ENCODE measurements around the gene YPEL5. TPM values are rescaled to one million over a fixed set of nuclear protein-coding genes. Genes with fewer than 3 reads are reported as not detected.
"Not testable (repeated sequence)": the region's sequence is repeated elsewhere in the genome, so short reads cannot be mapped to it uniquely, and the experiment has no call there.

Gene YPEL5
- total RNA-seq, 1 experiment from 2014 or later = 50.9 TPM

GRCh38 chr2:30110773-30111172 lies 36.0 kb upstream of the YPEL5 start:
- ChIA-PET CTCF (no interaction called here), POLR2A (no interaction called here)
- no peak for TF ChIP-seq CTCF (IDR thresholded peaks at IDR 0.05; ENCODE audit: insufficient read depth in 1 of 2, low read depth in 1 of 2, low read length in 1 of 2, severe bottlenecking in 1 of 2, unreplicated experiment in 1 of 2)
- Histone ChIP-seq H3K4me3 (ENCODE audit: low read depth, low read length) (no peak overlapping the region), H3K9me3 (no peaks in the 10 kb centered on the region), H3K36me3 (ENCODE audit: control insufficient read depth, insufficient read depth, low read length) (no peaks in the 10 kb centered on the region), H3K4me1 (no peaks in the 10 kb centered on the region), H3K27me3 (replicated peaks; ENCODE audit: control insufficient read depth, insufficient read depth, low read length) (no peaks in the 10 kb centered on the region)
- no peak for DNase-seq
- Mint-ChIP-seq H3K4me3 (ENCODE audit: unreplicated experiment) (no peak overlapping the region), H3K36me3 (ENCODE audit: insufficient read depth, unreplicated experiment) (no peaks in the 10 kb centered on the region), H3K4me1 (ENCODE audit: low read depth, unreplicated experiment) (no peaks in the 10 kb centered on the region), H3K27ac (ENCODE audit: unreplicated experiment) (no peak overlapping the region), H3K9me3 (ENCODE audit: unreplicated experiment) (no peaks in the 10 kb centered on the region), H3K27me3 (ENCODE audit: insufficient read depth, unreplicated experiment) (peaks cover 7% of the 10 kb centered on the region)
- intact Hi-C loops (cut with micrococcal nuclease; ENCODE audit: unreplicated experiment) = no loop called here
- no TSS peak for BruUV-seq (replicated peaks)

GRCh38 chr2:30111186-30111585 lies 35.6 kb upstream of the YPEL5 start:
- H3K9me3 Mint-ChIP-seq (ENCODE audit: unreplicated experiment); H3K4me3 Mint-ChIP-seq (ENCODE audit: unreplicated experiment); H3K9me3 ChIP-seq; DNase-seq; H3K4me1 Mint-ChIP-seq (ENCODE audit: low read depth, unreplicated experiment); CTCF ChIA-PET; H3K27ac Mint-ChIP-seq (ENCODE audit: unreplicated experiment); H3K27me3 Mint-ChIP-seq (ENCODE audit: insufficient read depth, unreplicated experiment); intact Hi-C loops (cut with micrococcal nuclease; ENCODE audit: unreplicated experiment); H3K36me3 ChIP-seq (ENCODE audit: control insufficient read depth, insufficient read depth, low read length); H3K36me3 Mint-ChIP-seq (ENCODE audit: insufficient read depth, unreplicated experiment); H3K4me3 ChIP-seq (ENCODE audit: low read depth, low read length); H3K4me1 ChIP-seq; BruUV-seq (replicated peaks); H3K27me3 ChIP-seq (replicated peaks; ENCODE audit: control insufficient read depth, insufficient read depth, low read length); POLR2A ChIA-PET: not testable (repeated sequence)

- Histone ChIP-seq H3K36me3 (ENCODE audit: control insufficient read depth, insufficient read depth, low read length) (no peaks in the 10 kb centered on the region), H3K27me3 (replicated peaks; ENCODE audit: control insufficient read depth, insufficient read depth, low read length) (no peaks in the 10 kb centered on the region), H3K4me1 (no peaks in the 10 kb centered on the region), H3K4me3 (ENCODE audit: low read depth, low read length) (no peak overlapping the region), H3K9me3 (no peaks in the 10 kb centered on the region)
- ChIA-PET CTCF (no interaction called here), POLR2A (no interaction called here)
- Mint-ChIP-seq H3K27ac (ENCODE audit: unreplicated experiment) (no peak overlapping the region), H3K4me3 (ENCODE audit: unreplicated experiment) (no peak overlapping the region), H3K27me3 (ENCODE audit: insufficient read depth, unreplicated experiment) (peaks cover 9% of the 10 kb centered on the region), H3K9me3 (ENCODE audit: unreplicated experiment) (no peaks in the 10 kb centered on the region), H3K36me3 (ENCODE audit: insufficient read depth, unreplicated experiment) (no peaks in the 10 kb centered on the region), H3K4me1 (ENCODE audit: low read depth, unreplicated experiment) (no peaks in the 10 kb centered on the region)
- DNase-seq = no peak
- TF ChIP-seq CTCF (IDR thresholded peaks at IDR 0.05; ENCODE audit: insufficient read depth in 1 of 2, low read depth in 1 of 2, low read length in 1 of 2, severe bottlenecking in 1 of 2, unreplicated experiment in 1 of 2) = no peak
- no TSS peak for BruUV-seq (replicated peaks)
- intact Hi-C loops (cut with micrococcal nuclease; ENCODE audit: unreplicated experiment) = no loop called here
Observed at GRCh38 chr2:30112561-30112960, 34.2 kb upstream of the YPEL5 start.

- no peaks in the 10 kb centered on the region for H3K36me3 ChIP-seq (ENCODE audit: control insufficient read depth, insufficient read depth, low read length)
- ChIA-PET POLR2A (no interaction called here), CTCF (no interaction called here)
- TF ChIP-seq CTCF (IDR thresholded peaks at IDR 0.05; ENCODE audit: insufficient read depth in 1 of 2, low read depth in 1 of 2, low read length in 1 of 2, severe bottlenecking in 1 of 2, unreplicated experiment in 1 of 2) = no peak
- Mint-ChIP-seq H3K36me3 (ENCODE audit: insufficient read depth, unreplicated experiment) (no peaks in the 10 kb centered on the region), H3K27me3 (ENCODE audit: insufficient read depth, unreplicated experiment) (peaks cover 12% of the 10 kb centered on the region), H3K4me1 (ENCODE audit: low read depth, unreplicated experiment) (no peaks in the 10 kb centered on the region), H3K9me3 (ENCODE audit: unreplicated experiment) (no peaks in the 10 kb centered on the region), H3K4me3 (ENCODE audit: unreplicated experiment) (no peak overlapping the region), H3K27ac (ENCODE audit: unreplicated experiment) (no peak overlapping the region)
- intact Hi-C loops (cut with micrococcal nuclease; ENCODE audit: unreplicated experiment) = no loop called here
- no peaks in the 10 kb centered on the region for H3K4me1 ChIP-seq
- no peak for DNase-seq
- no peaks in the 10 kb centered on the region for H3K27me3 ChIP-seq (replicated peaks; ENCODE audit: control insufficient read depth, insufficient read depth, low read length)
- no peak overlapping the region for H3K4me3 ChIP-seq (ENCODE audit: low read depth, low read length)
- no peaks in the 10 kb centered on the region for H3K9me3 ChIP-seq
- BruUV-seq (replicated peaks) = no TSS peak
Observed at GRCh38 chr2:30113617-30114293, 33.1 kb upstream of the YPEL5 start.

Measured in Caco-2 (cell line).